ENCODE data around the gene DEPP1.

DEPP1 gene

DNA sequence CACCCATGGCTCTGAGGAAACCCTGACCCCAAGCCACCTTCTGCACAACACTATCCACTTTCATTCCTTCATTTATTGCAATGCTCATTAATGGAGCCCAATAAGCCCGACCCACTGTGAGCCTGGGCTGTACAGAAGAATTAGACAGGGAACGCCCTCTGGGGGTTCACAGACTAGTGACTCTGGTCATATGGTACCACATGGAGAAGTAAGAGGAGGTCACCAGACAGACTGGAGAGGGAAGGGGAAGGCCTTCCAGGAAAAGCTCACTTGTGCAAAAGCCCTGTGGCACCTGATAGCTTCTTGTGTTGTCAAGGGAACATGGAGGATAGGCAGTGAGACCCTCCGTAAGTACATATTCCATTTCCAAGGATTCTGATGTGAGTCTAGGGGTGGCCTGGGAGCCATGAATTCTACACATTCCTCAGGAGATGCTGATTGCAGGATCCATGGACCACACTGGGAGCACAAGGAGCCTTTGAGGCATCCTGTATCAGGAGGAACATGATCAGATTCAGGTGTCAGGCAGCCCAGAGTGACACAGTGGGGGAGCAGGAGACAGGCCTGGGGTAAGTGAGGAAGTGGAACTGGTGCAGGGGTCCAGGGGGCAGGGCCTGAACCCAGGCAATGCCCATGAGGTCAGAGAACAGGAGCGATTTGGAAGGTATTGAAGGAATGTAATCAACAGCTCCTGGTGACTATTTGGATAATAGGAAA lies 47.5 kb downstream of the DEPP1 start:
- no peak for DNase-seq

DNA sequence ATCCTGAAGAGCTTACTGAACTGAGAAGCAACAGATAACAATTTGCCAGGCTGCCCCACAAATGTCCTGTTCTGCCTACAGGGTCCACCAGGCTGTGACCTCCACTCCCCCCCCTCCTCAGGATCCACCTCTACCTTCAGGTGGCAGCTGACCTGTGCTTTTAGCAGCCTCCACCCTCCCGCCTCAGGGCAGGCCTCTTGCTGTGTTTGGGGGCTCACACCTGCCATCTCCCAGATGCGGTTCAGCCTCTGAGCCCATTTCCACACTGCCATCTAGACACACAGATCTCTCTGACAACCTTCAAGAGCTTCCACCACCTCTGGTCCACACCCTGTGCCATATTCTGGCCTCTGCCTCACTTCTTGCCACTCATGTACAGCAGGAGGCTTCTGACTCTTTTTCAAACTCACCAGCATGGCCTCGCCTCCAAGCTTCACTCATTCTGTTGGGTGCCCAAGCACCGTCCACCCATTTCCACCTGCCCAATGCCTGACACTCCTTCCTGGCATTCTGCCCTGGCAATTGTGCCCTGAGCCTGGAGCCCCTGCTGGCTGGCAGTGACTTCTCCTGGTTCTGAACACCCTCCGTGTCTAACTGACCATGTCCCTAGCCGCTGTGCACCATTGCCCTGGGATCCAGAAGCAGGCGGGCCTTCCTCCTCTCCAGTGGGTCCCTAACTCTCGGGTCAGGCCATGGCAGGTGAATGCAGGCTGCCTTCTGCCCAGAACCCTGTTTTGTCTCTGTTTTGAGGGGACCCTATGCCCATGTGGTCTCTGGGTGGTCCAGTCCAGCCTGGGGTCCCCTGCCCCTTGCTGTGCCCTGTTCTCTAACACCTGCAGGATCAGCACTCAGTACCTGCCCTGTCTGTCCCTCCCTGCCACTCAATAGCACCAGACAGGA lies 49.0 kb downstream of the DEPP1 start:
- no peak for DNase-seq

DNA sequence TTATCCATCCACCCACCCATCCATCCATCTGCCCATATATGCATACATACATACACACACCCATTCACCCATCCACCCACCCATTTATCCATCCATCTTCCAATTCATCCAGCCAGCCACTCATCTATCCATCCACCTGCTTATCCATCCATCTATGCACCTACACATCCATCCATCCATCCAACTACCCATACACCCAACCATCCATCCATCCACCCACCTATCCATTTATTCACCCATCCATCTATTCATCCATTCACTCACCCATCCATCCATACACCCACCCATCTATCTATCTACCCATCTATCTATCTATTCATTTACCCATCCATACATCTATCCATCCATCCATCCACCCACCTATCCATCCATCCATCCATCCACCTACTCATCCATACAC lies 50.1 kb downstream of the DEPP1 start:
- DNase-seq = no peak

DNA sequence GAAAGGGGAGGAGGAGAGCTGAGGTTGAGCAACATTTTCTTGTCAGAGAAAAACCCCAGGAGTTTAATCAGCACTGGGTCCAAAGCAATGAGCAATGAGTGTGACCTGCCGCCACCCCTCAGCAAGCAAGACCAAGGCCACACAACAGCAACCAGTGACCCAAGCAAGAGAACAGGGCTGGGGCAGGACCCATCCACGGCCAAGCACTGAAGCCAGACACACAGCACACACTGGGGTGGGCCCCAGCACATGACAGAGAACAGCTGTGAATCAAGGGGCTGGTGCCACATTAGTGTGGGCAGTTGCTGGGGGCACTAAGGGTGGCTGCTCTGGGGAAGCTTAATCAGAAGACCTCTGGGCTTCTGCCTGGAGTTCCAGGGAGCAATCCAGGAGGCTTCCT lies 51.3 kb downstream of the DEPP1 start:
- no peak for DNase-seq

DNA sequence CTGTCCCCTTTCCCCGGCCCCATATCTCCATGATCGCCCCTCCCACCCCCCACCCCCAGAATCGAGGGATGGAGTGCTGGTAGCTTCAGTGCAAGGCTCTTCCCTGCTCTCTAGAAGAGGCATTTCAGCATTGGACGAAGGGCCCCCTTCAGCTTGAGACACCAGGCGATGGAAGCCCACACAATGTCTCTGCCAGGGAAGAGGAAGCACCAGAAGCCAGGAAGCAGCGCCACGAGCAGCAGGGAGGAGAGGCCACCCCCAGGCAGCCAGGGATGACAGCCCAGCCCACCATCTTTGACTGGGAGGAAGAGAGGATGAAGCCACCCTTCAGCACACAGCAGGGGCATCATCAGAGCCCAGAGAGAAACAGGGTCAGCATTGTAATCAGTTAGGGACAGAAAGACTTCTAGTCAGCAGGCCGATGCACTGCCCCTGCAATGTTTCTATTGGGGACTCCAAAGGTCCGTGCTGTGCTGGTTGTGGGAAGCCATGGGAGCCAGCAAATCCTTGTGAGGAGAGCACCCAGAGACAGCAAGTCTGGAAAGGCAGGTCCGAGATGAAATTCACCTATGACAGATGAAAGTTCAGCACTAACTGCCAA lies 51.8 kb downstream of the DEPP1 start:
- DNase-seq = no peak

Measured in NCI-H1105 (cell line).